LNCaP clone FGC (cell line): ENCODE data around the gene GNB1L.
A peak's percentile ranks its signal among the peaks of the same experiment; 100 is the strongest.

Experiments used
- DNase-seq: peaks from one replicate; pipeline ENCODE4 v3.0.0-alpha.2; 2011; ENCODE audit warnings: low read depth
- H3K4me3 ChIP-seq: 2 replicates; pipeline ENCODE4 v1.5.1; 2011; ENCODE audit warnings: mild to moderate bottlenecking, low read depth, low read length, control low read depth
- CTCF ChIP-seq: IDR thresholded peaks from 2 replicates; pipeline ENCODE4 v1.5.1; 2012; ENCODE audit warnings: mild to moderate bottlenecking; ENCODE audit not compliant: control insufficient read depth, insufficient read depth; ENCODE audit errors: extremely low read depth

GNB1L gene

GRCh38 chr22:19878461-19879245 lies 24.0 kb upstream of the GNB1L start:
- no peak overlapping the region for H3K4me3 ChIP-seq
- no peak for DNase-seq
- TF ChIP-seq CTCF = no peak

- H3K4me3 ChIP-seq = no peak overlapping the region
- TF ChIP-seq CTCF = no peak
- DNase-seq = no peak
These were observed 23.1 kb upstream of the GNB1L start for GRCh38 chr22:19877626-19878339.

GRCh38 chr22:19876941-19877625 lies 22.4 kb upstream of the GNB1L start:
- no peak for TF ChIP-seq CTCF
- H3K4me3 ChIP-seq = no peak overlapping the region
- DNase-seq = no peak

GRCh38 chr22:19876314-19876940 lies 21.8 kb upstream of the GNB1L start:
- no peak overlapping the region for H3K4me3 ChIP-seq
- DNase-seq = no peak
- TF ChIP-seq CTCF = 0 out of 2 replicates have a peak, but pooled peaks have one; percentile 4

GRCh38 chr22:19875531-19876313 lies 21.0 kb upstream of the GNB1L start:
- no peak for DNase-seq

More at GRCh38 chr22:19875531-19876313, 21.0 kb upstream of the GNB1L start:
- no peak for TF ChIP-seq CTCF
- H3K4me3 ChIP-seq = no peak overlapping the region
